H1 (cell line): ENCODE data around the gene PRG3. TPM values are rescaled to one million over a fixed set of nuclear protein-coding genes. Genes with fewer than 3 reads are reported as not detected.

ENCODE experiments used
- SIX5 ChIP-seq: IDR thresholded peaks from 2 replicates; pipeline ENCODE4 v1.6.1; 2011; ENCODE audit warnings: mild to moderate bottlenecking, low read depth, low read length
- polyA plus RNA-seq, 7 experiments: library from polyadenylated mRNA; depleted of rRNA in 3 of 7; stranded (reverse) in 5 of 7; unstranded in 2 of 7; fragments of >200 nt in 5 of 7; fragments of 200-250 nt in 2 of 7; gene quantifications; 1 replicate in 5 of 7; 2 replicates in 1 of 7; 4 replicates in 1 of 7; pipeline versions ENCODE4 v1.2.1 to v1.2.3, GENCODE V29; 2011 to 2013; ENCODE audit warnings: missing spikeins in 2 of 7, mixed read lengths in 2 of 7
- total RNA-seq: library from RNA; stranded (reverse); fragmentation: NEBNext Ultra II Directional; extraction: Animal tissue kit (Norgen Biotek cat#: 25700); gene quantifications from 2 replicates; pipeline ENCODE4 v1.2.1, GENCODE V29; 2021

Gene PRG3
- total and polyA plus RNA-seq, 2 of the 8 experiments (the other 6 are each of a cell fraction or from before 2014, with no cell fraction given): not detected

DNA sequence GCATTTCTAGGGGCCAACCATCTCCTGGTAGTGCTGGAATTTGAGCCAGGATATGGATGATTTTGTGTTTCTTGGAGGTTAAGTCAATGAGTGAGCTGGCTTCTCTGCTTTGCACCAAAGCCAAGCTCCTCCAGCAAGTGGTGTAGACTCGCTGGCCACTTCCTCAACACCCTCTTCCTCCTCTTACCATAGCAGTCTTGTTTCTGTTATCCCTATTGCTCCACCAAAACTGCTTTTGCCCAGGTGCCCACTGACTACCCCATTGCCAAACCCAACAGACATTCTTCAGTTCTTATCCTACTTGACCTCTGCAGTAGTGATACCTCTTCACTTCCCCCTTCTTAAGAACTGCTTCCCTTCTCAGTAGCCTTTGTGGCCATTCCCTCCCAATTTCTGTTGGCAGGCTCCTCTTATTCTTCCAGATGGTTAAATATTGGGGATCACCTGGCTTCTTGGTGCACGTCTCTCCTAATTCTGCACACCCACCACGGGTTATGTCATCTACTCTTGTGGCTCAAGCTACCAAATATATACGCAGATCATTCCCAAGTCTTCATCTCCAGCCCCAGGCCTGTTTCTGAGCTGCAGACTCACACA lies 16.5 kb upstream of the PRG3 start (continued):
- no peak for TF ChIP-seq SIX5
